ENCODE results near the gene TULP4.
"Not testable (repeated sequence)": the region's sequence is repeated elsewhere in the genome, so short reads cannot be mapped to it uniquely, and the experiment has no call there.

Gene TULP4

DNA sequence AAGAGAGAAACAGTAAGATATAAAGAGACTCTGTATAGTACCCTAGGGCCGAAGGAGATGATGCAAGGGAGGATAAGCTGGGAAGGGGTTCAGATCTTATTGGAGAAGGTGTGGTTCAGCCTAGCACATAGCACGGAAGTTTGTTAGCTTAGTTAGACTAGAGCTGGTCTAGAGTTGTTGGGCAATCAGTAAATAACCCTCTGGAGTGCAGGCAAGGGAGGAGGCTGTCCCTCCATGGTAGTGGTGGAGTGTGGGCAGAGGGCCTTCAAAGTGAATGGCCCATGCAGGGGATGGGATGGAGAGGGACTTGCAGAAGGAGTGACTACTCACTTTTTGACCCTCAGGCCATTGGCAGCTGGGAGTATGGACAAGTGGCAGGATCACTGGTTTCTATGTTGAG lies 20.0 kb downstream of the TULP4 start:
- no peak for DNase-seq

DNA sequence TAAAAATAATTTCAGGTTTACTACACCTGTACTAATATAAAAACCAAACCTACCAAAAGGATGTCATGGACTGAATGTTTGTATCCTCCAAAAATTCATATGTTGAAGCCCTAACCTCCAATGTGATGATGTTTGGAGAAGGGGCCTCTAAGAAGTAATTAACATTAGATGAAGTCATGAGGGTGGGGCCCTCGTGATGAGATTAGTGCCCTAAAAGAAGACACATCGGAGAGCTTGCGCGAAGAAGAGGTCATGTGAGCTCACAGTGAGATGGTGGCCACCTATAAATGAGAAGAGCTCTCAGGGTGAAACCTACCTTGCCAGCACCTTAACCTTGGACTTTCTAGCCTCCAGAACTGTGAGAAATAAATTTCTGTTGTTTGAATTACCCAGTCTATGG lies 20.8 kb downstream of the TULP4 start:
- no peak for DNase-seq

DNA sequence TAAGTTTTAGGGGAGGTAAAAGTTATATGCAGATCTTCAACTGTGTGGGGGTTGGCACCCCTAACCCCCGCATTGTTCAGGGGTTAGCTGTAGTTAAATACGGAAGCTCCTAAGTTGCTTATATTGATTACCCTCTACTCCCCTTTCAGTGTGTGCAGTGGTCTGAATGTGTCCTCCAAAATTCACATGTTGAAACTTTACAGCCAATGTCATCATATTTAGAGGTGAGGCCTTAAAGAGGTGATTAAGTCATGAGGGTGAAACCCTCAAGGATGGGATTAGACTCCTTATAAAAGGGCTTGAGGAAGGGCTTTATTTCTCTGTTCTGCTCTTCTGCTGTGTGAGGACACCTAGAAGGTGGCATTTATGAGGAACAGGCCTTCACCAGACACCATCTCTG lies 22.3 kb downstream of the TULP4 start:
- DNase-seq = no peak

DNA sequence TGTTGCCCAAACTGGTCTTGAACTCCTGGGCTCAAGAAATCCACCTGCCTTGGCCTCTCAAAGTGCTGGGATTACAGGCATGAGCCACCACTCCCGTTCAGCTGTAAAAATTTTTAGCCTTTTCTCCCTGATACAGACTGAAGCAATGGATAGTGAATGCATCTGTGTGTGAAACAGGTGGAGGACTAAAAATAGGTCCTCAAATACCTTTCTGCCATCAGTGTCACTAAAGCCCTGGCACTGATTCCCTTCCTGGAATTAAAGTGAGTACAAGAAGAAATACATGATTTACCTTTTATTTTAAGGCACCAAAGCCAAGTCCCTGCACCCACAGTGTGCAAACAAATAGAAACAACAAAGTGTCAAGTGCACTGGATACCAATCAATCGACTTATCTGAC lies 25.1 kb downstream of the TULP4 start:
- no peak for DNase-seq

DNA sequence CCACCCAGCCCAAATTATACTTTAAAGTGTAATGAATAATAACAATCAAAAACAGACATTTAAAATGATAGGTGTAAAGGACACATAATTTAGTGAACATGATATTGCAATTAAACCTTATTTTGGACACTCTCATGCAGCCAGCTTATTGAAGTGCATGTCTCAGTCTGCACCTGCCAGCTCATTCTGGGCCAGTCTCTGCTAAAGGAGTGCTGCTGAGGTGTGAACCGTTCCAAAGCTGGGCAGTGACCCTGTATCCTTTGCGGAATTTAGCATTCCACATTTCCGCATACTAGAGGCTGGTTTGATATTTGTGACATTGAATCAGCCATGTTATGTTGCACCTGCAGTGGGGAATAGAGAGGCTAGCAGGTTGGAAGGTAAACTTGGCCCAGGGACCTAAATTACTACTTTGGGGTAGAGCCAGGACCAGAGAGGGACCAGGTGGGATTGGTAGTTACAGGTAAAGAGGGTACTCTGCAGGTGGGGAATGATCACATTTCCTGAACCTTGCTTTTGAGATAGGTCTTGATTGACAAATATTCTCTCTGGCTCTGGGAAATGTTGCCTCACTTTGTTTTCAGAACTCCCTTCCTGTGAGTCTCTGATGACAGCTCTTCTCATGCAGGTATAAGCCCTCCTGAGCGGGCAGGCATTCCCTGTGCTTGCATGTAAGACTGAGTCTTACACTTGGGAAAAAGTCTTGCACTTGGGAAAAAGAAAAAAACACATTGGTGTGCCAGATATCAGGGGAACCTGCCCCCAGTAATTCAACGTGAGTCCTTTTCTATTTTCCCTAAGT lies 26.2 kb downstream of the TULP4 start:
- DNase-seq = no peak

DNA sequence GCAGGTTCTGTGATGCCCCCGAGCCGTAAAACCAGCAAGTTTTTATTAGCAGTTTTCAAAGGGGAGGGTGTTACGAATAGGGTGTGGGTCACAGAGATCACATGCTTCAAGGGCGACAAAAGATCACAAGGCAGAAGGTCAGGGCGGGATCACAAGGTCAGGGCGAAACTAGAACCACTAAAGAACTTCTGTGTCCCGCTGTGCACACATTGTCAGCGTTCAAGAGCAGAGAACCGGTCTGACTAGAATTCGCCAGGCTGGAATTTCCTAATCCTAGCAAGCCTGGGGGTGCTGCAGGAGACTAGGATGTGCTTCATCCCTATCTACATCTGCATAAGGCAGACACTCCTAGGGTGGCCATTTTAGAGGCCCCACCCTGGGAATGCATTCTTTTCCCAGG lies 26.9 kb downstream of the TULP4 start:
- not testable (repeated sequence) for DNase-seq

DNA sequence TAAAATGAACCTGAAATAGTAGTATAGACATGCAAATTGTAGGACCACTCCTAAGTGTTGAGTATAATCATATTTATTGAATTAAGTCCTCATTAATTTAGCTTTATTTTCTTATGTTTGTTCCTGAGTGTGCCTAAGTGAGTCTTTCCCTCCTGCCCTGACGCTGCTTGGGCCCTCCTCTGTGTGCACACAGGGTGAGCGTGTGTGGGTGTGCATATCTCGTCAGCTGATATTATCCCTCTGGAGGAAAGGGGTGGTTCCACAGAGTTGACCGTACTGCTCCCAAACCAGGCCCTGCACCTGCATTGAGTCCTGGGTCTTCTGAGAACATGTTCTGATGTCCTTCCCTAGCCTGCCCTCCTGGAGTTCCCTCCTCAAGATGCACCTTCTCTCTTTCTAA lies 28.0 kb downstream of the TULP4 start:
- no peak for DNase-seq

DNA sequence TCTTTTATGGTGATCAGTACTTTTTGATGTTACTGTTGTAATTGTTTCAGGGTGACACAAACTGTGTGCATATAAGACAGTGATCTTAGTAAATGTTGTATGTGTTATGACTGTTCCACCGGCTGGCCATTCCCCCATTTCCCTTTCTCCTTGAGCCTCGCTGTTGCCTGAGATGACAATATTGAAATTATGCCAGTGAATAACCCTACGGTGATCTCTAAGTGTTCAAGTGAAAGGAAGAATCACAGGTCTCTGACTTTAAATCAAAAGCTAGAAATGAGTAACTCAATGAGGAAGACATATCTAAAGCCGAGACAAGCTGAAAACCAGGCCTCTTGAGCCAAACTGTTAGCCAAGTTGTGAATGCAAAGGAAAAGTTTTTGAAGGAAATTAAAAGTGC lies 32.3 kb downstream of the TULP4 start:
- DNase-seq = no peak

DNA sequence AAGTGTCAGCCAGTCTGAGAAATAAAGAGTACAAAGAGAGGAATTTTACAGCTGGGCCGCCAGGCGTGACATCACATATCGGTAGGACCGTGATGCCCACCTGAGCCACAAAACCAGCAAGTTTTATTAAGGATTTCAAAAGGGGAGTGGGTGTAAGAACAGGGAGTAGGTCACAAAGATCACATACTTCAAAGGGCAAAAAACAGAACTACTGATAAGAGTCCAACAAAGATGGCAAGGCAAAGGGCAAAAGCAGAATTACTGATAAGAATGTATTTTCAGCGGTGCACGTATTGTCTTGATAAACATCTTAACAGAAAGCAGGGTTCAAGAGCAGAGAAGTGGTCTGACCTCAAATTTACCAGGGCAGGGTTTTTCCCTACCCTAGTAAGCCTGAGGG lies 33.2 kb downstream of the TULP4 start:
- DNase-seq = not testable (repeated sequence)

DNA sequence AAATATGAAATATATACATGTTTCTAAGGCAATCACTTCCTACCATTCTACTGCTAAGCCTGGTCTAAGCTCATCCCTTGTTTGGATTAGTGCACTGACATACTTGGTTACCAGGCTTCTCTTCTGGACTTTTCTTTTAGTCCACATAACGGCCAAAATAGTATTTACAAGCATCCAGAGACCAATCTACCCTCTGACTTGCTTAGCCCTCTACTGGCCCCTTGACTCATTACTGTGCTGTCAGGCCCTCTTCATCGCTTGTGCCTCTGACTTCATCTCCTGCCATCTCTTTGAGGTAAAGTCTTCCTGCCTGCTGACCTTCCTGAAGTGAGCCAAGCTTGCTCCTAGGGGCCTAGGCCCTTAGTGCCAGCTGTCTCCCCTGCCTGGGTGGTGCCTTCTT lies 35.1 kb downstream of the TULP4 start:
- DNase-seq = no peak

DNA sequence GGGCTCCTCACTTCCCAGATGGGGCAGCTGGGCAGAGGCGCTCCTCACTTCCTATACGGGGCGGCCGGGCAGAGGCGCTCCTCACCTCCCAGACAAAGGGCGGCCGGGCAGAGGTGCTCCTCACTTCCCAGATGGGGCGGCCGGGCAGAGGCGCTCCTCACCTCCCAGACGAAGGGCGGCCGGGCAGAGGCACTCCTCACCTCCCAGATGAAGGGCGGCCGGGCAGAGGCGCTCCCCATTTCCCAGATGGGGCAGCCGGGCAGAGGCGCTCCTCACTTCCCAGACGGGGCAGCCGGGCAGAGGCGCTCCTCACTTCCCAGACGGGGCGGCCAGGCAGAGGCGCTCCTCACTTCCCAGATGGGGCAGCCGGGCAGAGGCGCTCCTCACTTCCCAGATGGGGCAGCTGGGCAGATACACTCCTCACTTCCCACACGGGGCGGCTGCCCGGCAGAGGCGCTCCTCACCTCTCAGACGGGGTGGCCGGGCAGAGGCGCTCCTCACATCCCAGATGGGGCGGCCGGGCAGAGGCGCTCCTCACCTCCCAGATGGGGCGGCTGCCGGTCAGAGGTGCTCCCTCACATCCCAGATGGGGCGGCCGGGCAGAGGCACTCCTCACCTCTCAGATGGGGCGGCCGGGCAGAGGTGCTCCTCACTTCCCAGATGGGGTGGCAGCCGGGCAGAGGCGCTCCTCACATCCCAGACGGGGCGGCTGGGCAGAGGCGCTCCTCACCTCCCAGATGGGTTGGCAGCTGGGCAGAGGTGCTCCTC lies 36.7 kb downstream of the TULP4 start:
- not testable (repeated sequence) for DNase-seq

DNA sequence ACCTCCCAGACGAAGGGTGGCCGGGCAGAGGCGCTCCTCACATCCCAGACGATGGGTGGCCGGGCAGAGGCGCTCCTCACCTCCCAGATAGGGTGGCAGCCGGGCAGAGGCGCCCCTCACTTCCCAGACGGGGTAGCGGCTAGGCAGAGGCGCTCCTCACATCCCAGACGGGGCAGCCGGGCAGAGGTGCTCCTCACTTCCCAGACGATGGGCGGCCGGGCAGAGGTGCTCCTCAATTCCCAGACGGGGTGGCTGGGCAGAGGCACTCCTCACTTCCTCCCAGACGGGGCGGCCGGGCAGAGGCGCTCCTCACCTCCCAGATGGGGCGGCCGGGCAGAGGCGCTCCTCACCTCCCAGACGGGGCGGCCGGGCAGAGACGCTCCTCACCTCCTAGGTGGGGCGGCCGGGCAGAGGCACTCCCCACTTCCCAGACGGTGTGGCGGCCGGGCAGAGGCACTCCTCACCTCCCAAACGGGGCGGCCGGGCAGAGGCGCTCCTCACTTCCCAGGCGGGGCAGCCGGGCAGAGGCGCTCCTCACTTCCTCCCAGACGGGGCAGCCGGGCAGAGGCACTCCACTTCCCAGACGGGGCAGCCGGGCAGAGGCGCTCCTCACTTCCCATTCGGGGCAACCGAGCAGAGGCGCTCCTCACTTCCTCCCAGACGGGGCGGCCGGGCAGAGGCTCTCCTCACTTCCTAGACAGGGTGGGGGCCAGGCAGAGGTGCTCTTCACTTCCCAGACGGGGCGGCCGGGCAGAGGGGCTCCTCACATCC lies 37.4 kb downstream of the TULP4 start:
- not testable (repeated sequence) for DNase-seq

DNA sequence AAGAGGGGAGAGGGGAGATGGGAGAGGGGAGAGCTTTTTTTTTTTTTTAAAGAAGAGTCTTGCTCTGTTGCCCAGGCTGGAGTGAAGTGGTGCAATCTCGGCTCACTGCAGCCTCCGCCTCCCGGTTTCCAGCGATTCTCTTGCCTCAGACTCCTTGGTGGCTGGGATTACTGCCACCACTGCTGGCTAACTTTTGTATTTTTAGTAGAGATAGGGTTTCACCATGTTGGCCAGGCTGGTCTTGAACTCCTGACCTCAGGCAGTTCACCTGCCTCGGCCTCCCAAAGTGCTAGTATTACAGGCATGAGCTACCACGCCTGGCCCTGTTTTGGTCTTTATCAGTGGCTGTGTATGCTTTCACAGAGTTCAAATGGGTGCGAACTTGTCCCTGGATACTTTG lies 38.5 kb downstream of the TULP4 start:
- DNase-seq = not testable (repeated sequence)

DNA sequence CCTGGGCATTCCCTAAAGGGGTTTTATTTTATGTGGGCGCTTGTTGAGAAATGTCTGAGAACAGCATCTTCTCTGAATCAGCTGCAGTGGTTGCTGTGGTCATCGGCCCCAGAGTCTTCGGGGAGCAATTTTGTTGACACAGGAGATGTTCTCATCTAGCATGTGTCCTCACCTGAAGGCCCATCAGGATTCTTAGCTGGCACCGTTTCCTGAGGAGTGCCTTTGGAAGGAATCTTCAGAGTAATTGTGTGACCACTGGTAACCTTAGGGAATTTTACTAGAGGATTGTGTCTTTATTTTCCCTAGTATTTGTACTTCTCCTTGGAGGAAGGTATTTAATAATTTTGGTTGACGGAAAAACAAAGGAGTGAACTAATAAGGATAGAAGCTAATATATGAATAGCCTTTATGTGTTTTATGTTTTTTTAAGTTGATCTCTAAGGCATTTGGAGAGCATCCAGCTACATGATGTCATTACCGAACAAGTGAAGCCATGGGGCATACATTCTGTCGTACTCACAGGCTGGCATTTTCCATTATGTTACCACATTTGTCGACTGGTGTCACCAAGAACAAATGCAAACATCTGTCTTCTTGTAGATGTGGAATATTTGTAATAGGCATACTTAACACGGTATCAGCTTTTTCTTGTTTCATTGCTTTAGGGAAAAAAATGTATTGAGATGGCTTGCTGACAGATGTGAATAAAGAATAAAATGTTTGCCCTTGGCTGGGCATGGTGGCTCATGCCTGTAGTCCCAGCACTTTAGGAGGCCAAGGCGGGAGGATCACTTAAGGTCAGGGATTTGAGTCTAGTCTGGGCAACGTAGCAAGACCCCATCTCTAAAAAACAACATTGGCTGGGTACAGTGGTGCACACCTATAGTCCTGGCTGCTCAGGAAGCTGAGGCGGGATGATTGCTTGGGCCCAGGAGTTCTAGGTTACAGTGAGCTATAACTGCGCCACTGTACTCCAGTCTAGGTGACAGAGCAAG lies 41.9 kb downstream of the TULP4 start:
- no peak for DNase-seq

DNA sequence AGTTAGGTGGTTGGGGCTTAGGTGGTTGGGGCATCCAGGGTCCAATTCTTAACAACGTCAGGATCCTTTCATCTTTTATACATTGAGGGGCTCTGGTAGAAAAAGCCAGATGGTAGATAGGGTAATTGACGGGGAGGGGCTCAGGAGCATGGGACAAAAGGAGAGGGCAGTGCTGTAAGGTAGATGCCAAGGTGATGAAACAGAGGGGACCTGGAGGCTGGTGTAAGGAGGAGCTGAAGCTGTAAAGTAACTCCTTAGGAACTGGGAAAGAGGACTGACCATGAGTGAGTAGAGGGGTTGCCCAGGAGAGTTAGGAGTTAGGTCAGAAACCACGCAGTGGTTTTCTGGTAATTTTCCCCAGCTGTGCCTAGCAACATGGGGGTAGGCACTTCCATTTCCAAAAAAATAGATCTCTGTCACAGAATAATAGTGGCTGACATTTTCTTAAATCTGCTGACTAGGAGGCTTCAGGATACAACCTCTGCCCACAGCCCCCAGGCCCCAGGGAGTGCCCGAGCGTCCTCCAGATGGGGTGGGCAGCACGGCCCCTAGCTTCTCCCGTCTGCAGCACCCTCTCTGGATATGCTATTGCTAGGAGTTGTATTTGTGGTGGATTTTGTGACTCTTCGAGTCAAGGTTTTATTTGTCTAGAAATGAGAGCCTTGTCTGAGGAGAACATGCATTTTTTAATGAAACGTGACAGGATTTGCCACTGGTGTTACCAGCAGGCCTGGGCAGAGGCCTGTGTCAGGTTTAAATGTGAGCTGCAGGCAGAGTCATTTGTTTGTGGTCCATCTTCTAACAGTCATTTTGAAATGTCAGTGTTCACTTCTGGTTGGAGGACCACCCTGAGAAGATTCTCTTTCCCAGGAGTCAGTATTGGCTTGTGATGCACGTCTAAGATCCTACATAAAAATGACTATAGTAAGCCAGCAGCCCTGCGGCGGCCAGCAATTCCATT lies 44.6 kb downstream of the TULP4 start:
- no peak for DNase-seq

DNA sequence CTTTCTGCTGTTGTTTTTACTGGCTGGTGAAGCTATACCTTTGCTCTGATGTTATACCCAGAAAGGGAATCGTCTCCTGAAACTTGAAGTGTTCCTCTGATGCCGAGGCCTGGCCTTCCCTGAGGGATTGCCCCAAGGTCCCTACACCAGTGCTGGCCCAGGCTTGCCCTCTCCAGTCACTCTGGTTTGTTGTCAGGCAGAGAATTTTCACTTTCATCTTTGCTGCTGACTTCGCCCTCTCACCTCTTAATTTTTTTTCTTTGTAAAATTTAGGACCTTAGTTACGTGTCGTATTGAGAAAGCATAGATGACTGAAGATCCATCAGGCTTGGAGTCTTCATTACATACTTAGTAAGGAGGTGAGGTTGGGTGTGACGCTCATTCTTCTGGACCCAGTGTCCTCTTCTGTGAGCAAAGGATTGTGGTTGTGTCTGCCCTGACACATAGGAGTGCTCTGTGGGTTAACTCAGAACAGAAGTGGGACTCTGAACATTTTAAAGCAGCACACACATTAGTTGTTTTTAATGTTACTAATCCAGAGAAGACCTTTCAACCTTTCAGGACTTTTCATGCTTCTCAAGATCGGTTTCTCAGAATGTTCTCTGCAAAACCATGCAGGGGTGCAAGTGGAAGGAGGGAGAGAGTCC lies 45.4 kb downstream of the TULP4 start:
- DNase-seq = no peak

DNA sequence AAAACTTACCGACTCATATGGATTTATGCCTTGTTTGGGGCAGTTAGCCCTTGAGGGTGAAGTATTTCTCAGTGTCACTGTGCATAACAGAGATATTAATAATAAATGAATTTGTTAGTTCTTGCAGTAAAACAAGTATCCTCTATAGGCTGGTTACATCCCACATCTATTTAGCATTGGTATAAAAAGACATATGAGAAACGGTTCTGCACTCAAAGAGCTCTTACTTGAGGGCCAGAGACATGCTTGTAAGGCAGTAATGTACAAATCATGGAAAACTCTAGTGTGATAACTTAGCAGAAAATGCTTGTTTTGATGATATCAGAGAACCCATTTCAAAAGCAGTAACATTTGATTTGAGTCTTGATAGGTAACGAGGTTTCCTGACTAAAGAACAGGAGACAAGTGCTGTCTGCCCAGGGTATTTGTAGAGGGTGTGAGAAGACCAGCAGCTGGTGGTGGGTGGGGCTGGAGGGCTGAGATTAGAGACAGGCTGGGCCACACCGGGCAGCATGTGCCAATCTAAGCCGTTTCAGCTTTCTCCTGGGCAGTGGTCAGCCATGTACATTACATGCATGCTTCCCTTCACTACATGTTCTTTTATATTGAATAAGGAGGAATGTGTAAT lies 46.3 kb downstream of the TULP4 start:
- no peak for DNase-seq

DNA sequence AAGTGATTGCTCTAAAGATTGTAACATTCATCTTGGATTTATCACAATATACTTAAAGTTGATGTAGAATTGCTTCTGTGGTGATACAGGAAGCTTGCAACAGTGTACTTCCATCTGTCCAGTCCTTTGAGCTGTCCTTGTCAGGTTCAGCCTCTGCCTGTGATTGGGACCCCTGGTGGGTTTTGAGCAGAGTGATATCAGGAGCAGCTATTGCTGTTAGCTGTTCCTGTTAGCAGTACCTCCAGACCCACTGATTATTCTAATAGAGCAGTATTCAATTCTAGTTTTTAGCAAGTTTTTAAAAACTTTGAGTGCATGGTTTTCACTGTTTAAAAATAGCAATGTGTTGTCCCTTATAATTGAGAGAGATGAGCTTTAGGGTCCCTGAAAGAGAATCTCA lies 48.8 kb downstream of the TULP4 start:
- no peak for DNase-seq

DNA sequence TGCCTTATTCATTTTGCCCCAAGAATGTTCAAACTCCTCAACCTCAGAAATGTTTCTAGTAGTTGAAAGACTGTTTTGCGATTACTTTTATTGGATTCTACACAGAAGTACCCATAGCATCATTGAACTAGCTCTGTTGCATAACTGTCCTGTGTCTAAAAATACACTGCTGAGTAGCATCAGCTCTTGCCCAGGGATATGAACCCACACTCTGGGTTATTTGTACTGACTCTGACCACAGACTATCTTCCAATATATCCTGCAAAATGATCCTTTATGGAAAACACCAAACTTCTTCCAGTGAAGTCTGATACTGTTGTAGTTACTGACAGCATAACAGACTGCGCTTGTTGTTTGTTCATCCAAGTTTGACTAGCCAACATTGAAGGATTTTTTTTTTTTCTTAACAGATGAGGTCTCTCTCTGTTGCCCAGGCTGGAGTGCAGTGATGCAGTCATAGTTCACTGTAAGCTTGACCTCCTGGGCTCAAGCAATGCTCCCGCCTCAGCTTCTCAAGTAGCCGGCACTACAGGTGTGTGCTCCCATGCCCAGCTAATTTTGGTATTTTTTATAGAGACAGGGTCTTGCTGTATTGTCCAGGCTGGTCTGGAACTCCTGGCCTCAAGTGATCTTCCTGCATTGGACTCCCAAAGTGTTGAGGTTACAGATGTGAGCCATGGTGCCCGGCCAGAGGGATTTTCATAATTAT lies 49.9 kb downstream of the TULP4 start:
- DNase-seq = no peak
